Measurements from ENCODE around the gene VWA7.

Gene VWA7

DNA sequence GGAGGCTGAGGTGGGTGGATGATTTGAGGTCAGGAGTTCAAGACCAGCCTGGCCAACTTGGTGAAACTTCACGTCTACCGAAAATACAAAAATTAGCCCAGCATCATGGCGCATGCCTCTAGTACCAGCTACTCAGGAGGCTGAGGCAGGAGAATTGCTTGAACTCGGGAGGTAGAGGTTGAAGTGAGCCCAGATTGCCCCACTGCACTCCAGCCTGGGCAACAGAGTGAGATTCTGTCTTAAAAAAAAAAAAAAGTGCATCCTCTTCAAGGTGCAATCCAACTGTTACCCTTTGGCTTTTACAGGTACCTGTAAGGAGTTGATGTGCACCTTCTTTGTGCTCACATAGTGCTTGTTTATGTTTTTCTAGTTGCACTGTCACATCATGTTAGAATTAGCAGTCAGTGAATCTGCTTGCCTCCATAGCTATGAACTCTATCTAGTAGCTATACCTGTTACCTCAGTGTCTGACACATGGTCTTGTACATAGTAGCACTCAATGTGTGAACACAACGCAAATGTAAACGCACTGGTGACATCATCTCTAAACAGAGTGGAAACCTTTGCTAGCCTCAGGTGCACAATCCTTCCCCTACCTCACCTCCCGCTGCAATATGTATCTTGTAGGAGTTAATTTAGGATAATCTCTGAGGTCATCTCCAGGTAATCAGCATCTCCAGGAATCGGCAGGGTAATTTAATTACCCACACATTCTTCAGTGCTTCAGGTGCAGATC lies 27.7 kb downstream of the VWA7 start:
- DNase-seq, result no peak

DNA sequence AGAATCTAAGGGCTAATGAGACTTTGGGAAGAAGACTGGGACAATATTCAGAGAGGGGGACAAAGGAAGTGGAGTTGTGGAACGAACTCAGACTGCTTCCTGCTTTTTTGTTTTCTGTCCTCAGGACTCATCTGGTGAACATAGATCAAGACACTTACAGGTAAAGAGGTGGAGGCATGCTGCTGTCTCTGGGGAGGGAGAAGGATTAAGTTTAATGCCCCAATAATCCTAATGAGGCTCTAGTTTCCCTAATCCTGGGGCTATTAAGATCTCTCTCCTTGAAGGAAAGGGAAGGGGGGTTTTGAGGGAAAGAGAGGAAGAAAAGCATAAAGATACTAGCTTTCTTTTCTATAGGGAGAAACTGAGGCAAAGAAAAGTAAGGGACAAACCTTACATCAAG lies 32.7 kb downstream of the VWA7 start:
- DNase-seq, result no peak

DNA sequence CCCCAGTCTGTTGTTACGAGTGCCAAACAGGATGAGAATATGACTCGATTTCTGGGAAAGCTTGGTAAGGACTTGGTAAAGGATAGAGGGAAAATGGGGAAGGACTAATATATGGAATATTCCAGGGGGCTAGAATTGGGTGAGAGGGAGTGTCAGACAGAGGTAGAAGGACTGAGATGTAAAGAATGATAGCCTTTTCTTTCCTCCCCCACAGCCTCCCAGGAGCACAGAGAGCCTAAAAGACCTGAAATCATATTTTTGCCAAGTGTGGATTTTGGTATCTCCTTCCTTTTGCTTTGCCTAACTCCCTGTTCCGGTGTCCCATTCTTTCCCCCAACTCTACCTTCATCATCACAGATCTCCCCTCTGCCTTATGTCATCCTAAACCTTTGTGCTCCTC lies 34.2 kb downstream of the VWA7 start:
- DNase-seq, result no peak

DNA sequence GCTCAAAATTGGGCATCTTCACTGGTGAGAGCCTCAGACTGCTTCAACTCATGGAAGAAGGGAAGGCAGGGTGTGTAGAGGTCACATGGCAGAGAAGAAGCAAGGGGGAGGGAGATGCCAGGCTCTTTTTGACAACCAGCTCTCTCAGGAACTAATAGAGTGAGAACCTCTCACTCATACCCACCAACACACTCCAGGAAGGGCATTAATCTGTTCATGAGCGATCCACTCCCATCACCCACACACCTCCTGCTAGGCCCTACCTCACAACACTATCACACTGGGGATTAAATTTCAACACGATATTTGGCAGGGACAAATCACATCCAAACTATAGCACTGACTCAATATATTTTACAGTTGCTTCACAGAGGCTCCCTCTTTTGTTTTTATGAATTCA lies 35.3 kb downstream of the VWA7 start:
- no peak for DNase-seq

DNA sequence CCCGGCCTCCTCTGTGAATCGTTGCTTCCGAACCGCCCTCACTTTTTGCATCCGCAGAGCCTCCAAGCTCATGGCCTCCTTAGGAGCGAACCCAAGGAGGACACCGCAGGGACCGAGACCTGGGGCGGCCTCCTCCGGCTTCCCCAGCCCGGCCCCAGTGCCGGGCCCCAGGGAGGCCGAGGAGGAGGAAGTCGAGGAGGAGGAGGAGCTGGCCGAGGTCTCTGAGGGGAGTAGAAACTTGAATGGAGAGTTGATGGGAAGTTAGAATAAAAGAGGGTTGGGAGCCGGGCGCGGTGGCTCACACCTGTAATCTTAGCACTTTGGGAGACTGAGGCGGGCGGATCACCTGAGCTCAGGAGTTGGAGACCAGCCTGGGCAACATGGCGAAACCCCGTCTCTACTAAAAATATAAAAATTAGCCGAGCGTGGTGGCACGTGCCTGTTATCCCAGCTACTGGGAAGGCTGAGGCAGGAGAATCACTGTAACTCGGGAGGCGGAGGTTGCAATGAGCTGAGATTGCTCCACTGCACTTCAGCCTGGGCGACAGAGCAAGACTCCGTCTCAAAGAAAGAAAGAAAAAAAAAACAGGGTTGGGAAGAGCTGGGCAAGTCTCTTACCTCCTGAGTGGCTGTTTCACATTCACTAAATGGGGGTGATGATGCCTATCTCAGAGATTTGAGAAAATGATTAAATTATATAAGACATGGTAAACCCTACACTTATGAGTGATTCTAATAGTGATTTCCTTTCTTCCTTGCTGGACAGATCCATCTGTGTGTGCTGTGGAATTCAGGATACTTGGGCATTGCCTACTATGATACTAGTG lies 36.5 kb downstream of the VWA7 start:
- no peak for DNase-seq

DNA sequence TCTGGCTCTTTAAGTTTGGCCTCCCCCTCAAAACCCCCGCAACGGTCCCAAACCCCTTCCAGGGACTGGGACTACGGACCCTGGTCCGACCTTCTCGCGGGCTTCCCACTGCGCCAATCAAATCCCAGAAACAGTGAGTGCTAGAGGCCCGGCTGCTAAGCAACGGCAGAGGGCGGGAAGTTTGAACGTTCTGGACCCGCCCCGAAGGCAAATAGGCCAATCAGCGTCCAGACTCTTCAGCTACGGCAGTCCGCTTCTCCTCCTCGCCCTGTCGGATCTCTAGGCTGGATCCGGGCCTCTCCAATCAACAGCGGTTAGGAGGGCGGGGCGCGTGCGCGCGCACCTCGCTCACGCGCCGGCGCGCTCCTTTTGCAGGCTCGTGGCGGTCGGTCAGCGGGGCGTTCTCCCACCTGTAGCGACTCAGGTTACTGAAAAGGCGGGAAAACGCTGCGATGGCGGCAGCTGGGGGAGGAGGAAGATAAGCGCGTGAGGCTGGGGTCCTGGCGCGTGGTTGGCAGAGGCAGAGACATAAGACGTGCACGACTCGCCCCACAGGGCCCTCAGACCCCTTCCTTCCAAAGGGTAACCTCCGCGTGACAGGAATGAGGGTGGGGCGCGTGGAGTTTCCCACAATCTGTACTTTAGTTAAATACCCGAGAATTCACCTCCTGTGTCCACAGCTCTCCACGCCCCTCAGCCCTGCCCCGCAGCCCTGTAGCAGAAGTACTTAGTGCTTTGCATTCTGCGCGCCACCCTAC lies 37.3 kb downstream of the VWA7 start, which contains the start of gene MSH5:
Gene MSH5 (plus strand): TSS at position 367 of the 758 bp plus-strand sequence. CDS start 462 bp downstream, outside the sequence.
- peak; percentile 94 for DNase-seq

DNA sequence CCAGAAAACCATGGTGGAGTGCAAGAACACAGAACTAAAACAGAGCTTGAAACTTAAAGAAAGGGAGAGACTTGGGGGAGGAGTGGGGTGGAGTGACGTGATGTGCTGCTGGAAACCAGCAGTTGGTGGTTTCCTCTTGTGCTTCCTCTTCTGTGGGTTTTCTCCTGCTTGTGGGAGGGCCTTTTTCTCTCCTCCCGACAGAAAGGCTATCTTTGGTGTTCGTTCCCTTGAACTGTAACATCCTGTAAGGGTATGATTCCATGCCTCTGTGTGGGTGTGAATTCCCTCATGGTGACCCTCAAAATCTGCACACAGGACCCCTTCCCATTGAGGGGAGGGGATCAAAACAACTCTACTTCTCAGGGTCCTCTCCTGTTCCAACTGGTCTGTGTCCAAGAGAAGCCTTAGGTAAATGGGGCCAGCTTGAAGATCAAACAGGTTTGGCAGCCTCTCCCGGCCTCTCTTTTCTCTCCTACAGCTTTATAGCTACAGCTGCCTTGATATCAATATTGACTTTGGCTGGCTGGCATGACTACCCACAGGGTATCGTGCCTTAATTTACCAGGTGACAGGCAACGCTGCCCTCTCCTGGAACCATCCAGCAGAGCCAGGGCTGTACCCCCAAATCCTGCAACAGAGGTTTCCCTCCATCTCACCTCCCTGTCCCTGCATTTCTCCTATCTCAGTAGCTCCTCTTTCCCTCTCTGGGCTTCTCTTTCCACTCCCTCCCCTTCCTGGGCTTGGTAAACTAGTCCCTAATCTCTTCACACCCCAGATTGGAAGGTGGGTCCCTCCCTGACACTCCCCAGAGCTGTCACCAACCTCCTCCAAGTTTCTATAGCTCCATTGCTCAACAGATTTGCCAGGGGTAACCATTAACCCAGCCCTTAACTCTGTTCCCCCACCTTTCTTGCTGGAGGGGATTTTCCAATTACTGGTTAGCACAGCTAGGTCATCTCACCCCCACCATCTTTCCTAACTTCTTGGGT lies 38.8 kb downstream of the VWA7 start:
- DNase-seq, result peak; percentile 40

DNA sequence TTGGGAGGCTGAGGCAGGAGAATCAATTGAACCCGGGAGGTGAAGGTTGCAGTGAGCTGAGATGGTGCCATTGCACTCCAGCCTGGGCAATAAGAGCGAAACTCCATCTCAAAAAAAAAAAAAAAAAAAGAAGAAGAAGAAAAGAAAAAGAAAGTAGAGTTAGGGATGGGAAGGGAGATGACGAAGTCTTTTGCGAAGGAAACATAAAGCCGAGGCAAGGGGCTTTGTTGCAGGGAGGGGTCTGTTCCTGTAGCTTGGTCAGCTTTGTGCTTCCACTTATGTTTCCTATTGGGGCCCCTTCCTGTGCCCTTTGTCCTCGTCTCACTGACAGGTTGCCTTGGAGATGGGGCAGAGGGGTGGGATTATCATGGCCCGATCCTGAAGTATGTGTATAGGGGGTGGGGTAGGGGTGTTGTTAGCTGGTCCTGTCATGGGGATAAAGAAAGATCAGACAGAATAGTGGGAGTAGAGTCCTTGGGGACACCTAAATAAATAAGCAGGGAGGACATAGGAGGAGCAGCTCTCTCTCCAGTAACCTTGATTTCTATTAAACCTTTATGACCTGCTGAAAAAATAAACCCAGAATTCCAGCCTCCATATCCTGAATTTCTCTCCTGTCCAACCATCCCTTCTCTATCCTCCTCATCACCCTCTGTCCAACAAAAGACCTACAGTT lies 39.7 kb downstream of the VWA7 start:
- DNase-seq, result no peak

DNA sequence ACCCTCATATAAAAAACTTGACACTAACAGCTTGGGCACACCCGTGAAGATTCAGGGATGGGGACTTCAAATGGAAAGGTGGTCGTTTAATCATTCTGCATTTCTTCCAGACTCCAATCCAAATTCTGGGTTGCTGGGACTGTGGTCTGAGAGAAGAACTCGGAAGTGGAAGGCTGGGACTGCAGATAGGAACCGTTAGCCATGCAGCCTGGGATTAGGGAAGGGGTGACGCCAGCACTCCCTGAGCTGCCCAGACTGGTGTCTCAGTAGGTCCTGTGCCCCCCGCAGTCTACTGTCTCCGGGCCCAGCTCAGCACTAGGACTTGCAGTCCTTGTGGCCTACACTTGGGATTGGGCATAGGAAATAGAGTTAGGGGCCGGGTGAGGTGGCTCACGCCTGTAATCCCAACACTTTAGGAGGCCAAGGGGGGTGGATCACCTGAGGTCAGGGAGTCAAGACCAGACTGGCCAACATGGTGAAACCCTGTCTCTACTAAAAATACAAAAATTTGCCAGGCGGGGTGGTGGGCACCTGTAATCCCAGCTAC lies 40.3 kb downstream of the VWA7 start:
- no peak for DNase-seq

DNA sequence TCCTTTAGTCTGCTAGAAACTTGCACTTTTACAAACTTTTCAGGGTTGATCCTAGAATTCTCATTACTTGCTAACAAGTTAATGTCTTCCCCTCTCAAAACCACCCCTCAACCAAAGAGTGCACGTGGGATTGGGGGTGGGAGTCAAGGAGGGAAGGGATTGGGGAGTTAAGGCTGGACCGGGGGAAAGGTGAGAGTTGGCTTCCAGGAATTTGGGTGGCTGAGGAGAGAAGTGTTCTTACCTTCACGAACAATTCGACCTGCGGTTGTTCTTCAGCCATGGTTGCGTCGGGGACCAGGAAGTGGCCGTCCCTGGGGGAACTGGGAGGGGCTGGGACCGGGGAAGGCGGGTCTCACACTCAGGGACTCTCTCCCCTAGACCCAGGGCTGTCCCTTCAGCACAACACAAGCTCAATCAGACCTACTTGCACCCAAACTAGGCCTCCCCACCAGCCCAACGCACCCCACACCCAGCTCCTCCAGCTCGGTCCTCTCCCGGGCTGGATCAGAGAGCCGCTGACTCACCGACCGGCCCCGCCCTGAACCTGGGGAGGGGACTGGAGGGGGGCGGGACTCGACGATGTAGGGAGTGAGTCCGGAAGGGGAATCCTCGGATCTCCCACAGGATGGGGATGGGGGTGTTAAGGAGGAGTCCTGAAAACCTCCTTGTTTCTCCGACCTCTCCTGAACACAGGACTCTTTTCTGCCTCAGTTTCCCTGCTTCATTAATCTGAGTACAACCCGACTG lies 40.9 kb downstream of the VWA7 start, which contains the start of gene CLIC1:
Gene CLIC1 (minus strand): TSS at position 510 of the 747 bp plus-strand sequence. CDS start 230 bp downstream, at position 280.
- peak; percentile 78 for DNase-seq

DNA sequence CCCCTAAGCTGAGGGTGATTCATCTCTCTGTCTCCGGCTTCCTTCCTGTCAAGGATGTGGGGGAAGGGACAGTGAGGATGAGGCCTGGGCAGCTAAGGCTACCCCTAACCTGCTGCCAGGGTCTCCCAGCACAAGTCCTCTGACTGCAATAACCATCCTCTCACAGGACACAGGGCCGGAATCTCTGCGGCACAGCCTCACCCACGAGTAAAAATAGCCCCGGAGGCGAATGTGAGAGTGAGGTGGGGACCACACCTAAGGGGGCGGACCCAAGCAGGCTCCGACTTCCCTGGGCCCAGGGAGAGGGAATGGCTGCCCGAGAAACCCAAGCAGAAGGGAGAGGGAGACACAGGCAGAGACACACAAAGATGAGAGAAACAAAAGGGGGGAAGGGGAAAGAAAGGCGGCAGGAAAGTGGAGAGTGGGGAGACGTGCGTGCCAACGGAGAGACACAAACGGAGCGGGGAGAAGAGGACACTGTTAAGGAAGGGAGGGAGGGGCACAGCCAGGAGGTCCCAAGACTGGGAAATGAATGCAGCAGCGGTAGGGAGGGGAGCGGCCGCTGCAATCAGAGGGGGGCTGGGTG lies 42.2 kb downstream of the VWA7 start:
- DNase-seq, result peak; percentile 30

DNA sequence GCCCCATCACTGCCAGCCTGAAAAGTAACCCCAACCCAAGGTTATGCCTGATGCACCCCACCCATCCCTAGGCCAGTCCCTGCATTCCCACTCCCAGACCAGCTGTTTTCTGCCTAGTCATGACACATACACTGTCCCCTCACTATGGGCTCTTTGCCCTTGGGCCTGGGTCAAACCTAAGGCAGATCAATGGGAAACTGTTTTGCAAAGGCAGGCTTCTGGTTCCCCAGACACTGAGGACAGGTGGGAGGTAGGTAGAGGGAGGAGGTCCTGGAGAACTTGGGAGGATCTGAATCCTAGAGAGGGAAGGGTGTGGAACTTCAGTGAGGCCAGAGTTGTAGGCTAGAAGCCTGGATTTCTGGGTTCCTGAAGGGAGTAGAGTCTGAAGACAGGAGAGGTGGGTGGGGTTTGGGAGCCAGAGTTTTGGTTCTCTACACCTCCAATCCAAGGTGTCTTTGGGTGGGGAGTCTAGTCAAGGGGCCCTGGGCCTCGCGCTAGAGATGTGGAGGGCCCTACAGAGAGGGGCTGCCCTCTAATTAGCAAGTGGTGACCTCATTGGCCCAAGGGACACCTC lies 42.8 kb downstream of the VWA7 start:
- DNase-seq, result no peak

DNA sequence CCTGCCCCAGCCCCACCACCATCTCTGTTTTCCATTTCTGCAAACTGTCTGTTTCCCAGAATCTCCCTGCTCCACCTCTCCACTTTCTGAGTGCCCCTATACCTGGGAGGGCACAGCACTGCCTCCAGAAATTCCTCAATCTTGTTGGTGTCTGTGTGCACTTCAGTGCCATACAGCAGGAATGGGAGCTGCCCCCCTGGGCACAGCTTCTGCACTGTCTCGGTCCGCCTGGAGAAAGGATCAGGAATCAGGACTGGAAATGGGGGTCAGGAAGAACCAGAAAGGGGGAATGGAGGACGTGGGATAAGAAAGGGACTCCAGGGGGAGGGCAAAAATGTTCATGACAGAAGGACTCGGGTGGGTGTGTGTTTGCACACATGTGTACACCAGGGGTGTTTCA lies 43.4 kb downstream of the VWA7 start:
- no peak for DNase-seq

DNA sequence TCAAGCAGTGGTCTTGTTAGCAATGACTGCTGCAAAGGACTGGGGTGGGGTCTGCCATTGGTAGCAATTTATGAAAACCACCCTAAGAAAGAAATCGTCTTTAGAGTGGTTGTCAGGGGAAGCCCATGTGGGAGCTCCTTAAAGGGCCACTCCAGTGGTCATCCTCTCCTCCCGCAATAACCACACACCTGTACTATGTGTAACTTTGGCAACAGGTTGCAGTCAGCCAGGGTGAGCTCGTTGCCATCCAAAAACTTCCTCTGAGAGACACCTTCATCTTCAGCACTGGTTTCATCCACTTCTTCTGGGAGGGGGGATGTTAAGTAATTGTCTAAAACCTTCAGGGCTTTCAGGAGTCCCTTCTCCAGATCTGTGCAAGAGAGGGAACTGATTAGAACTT lies 45.1 kb downstream of the VWA7 start:
- DNase-seq, result no peak

DNA sequence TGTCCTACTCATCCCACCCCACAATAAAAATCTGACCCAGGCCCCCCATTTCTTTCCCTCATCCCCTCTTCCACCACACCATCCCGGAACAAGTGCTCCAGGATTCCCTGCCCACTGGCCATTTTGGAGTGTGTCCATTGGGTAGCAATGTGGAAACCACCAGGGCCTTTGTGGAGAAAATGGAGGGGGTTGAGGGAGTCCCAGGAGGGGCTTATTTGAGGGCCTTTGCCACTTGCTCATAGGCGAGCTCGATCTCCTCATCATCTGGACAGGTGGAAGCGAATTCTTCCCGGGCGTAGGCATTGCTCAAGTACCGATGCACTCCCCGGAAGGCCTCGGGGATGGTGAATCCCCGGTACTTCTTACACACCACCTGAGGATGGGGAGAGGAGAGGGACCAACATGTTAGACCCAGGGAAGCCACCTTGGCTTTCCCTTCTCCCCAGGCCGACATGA lies 46.5 kb downstream of the VWA7 start:
- no peak for DNase-seq

DNA sequence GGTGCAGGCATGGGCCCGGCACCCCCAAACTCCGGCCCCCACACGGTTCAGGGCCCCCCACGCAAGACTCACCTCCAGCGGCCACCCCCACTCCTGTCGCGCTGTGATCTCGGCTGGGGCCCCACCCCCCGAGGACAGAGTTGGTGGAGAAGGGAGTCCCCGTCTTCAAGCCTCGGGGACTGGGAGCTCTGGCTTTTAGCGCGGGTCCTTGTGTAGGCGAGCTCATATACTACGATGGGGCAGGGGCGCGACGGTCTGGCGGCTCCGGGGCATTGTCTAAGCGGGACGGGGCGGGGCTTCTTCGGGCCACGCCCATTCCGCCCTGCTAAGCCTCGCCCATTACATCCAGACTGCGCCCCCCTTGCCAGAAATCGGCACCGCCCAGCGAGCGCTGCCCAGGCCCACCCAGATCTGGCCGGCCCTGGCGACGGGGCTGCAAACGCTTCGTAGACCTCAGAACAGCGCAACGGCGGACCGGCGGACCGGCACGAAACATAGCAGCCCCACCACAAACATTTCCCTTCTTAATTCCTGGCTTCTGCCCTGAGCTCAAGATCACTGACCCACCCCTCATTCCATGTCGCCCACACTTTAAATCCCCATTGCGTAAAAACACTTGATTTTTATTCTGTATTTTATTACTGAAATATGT lies 47.0 kb downstream of the VWA7 start:
- DNase-seq, result peak; percentile 68

DNA sequence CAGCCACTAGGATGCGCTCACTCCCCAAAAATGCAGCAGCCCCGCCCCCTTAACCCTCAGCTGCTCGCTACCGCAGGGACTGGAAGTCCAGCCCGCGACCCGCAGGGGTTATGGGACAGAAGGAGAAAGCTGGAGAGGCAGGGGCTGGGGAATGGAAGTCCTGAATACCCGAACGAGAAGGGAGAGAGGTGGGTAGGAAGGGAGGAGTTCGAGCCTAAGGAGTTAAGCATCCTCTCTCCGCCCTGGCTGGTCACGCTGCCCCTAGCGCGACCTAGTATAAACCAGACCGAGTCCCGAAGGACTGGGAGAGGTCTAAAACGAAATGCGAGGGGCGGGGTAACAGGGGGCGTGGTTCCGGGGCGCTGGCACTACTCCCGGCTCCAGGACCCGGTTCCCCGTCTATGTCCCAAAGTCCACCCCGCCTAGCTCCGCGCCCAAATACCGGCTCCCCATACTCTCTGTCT lies 47.6 kb downstream of the VWA7 start:
- peak; percentile 74 for DNase-seq

DNA sequence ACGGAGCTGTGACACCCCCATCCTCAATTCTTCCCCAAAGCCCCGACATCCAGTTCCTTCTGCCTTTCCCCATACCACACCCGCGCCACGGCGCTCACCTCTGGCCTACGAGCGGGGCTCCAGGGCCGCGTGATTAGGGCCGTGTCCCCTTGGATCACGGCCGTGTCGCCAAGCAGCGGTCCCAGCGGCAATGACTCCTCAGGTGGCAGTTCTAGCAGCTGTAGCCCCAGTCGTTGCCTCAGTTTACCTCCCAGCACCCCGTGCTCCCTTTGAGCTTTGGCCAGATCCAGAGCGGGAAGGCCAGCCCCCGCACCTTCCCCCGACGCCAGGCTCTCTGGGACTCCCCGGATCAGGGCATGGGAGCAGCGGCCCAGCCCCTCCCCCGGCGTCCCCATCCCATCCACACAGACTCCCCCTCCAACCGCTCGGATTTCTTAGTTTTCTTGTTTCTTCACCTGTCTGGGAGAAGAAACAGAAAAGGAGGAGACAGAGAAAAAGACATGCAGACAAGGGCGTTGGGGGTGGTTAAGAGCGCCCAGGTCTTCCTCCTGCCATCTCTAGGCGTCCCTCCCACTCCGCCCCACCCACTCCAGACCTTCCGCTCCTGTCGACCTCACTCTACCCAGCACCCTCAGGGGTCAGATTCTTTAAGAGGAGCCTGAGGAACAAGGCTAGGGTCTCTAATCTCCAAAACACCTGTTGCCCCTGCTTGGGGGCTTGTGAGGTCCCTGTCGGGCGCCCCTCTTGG lies 48.2 kb downstream of the VWA7 start, which contains the start of gene DDAH2:
Gene DDAH2 (minus strand): TSS at position 533 of the 748 bp plus-strand sequence. CDS start 138 bp downstream, at position 395.
- DNase-seq, result no peak
